ENCODE results near the gene PTGS1. TPM values are rescaled to one million over a fixed set of nuclear protein-coding genes. Genes with fewer than 3 reads are reported as not detected.

The PTGS1 gene
- total RNA-seq, 1 donor from 2014 or later, result 0.39 TPM

GRCh38 chr9:122381206-122381950 lies 10.6 kb downstream of the PTGS1 start:
- Mint-ChIP-seq H3K36me3 (ENCODE audit: unreplicated experiment) (no peaks in the 10 kb centered on the region), H3K4me3 (ENCODE audit: unreplicated experiment) (no peak overlapping the region), H3K4me1 (ENCODE audit: low read depth, unreplicated experiment) (no peaks in the 10 kb centered on the region), H3K9me3 (ENCODE audit: unreplicated experiment) (no peaks in the 10 kb centered on the region), H3K27me3 (ENCODE audit: unreplicated experiment) (no peaks in the 10 kb centered on the region), H3K27ac (ENCODE audit: unreplicated experiment) (no peak overlapping the region)
- DNase-seq, result no peak
- TF ChIP-seq CTCF (IDR thresholded peaks at IDR 0.05; ENCODE audit: partially characterized antibody, unreplicated experiment), result no peak

GRCh38 chr9:122382901-122383850 lies 12.4 kb downstream of the PTGS1 start:
- H3K4me1 Mint-ChIP-seq (ENCODE audit: low read depth, unreplicated experiment), result no peaks in the 10 kb centered on the region
- no peaks in the 10 kb centered on the region for H3K27me3 Mint-ChIP-seq (ENCODE audit: unreplicated experiment)
- H3K9me3 Mint-ChIP-seq (ENCODE audit: unreplicated experiment), result no peaks in the 10 kb centered on the region
- no peak for TF ChIP-seq CTCF (IDR thresholded peaks at IDR 0.05; ENCODE audit: partially characterized antibody, unreplicated experiment)
- DNase-seq, result no peak
- no peak overlapping the region for H3K4me3 Mint-ChIP-seq (ENCODE audit: unreplicated experiment)
- H3K27ac Mint-ChIP-seq (ENCODE audit: unreplicated experiment), result no peak overlapping the region
- H3K36me3 Mint-ChIP-seq (ENCODE audit: unreplicated experiment), result no peaks in the 10 kb centered on the region

GRCh38 chr9:122383992-122384461 lies 13.2 kb downstream of the PTGS1 start:
- DNase-seq, result no peak
- Mint-ChIP-seq H3K27me3 (ENCODE audit: unreplicated experiment) (no peaks in the 10 kb centered on the region), H3K4me1 (ENCODE audit: low read depth, unreplicated experiment) (no peaks in the 10 kb centered on the region), H3K9me3 (ENCODE audit: unreplicated experiment) (no peaks in the 10 kb centered on the region), H3K36me3 (ENCODE audit: unreplicated experiment) (no peaks in the 10 kb centered on the region), H3K27ac (ENCODE audit: unreplicated experiment) (no peak overlapping the region), H3K4me3 (ENCODE audit: unreplicated experiment) (no peak overlapping the region)
- no peak for TF ChIP-seq CTCF (IDR thresholded peaks at IDR 0.05; ENCODE audit: partially characterized antibody, unreplicated experiment)

- Mint-ChIP-seq H3K27me3 (ENCODE audit: unreplicated experiment) (no peaks in the 10 kb centered on the region), H3K27ac (ENCODE audit: unreplicated experiment) (no peak overlapping the region), H3K9me3 (ENCODE audit: unreplicated experiment) (no peaks in the 10 kb centered on the region), H3K4me3 (ENCODE audit: unreplicated experiment) (no peak overlapping the region), H3K4me1 (ENCODE audit: low read depth, unreplicated experiment) (no peaks in the 10 kb centered on the region), H3K36me3 (ENCODE audit: unreplicated experiment) (no peaks in the 10 kb centered on the region)
- TF ChIP-seq CTCF (IDR thresholded peaks at IDR 0.05; ENCODE audit: partially characterized antibody, unreplicated experiment), result no peak
- DNase-seq, result no peak
These were observed 15.6 kb downstream of the PTGS1 start for GRCh38 chr9:122386311-122386872.

Measured in glutamatergic neuron (in vitro differentiated cells).